HG03060 (cell line): ENCODE measurements around the gene TMEM235.
"Not testable (repeated sequence)": the region's sequence is repeated elsewhere in the genome, so short reads cannot be mapped to it uniquely, and the experiment has no call there.

ENCODE experiments used
- ATAC-seq: cut with Tn5 transposase; IDR thresholded peaks from one replicate; pipeline ENCODE4 v1.9.1; 2021; ENCODE audit warnings: low read depth, moderate number of reproducible peaks; ENCODE audit not compliant: unreplicated experiment

TMEM235 gene

GRCh38 chr17:78214706-78215061 lies 16.7 kb upstream of the TMEM235 start:
- no peak for ATAC-seq

GRCh38 chr17:78219396-78220150 lies 11.9 kb upstream of the TMEM235 start:
- no peak for ATAC-seq

- ATAC-seq, result no peak
Observed at GRCh38 chr17:78223061-78223460, 8.4 kb upstream of the TMEM235 start.

- no peak for ATAC-seq
Observed at GRCh38 chr17:78223765-78224164, 7.7 kb upstream of the TMEM235 start.

DNA sequence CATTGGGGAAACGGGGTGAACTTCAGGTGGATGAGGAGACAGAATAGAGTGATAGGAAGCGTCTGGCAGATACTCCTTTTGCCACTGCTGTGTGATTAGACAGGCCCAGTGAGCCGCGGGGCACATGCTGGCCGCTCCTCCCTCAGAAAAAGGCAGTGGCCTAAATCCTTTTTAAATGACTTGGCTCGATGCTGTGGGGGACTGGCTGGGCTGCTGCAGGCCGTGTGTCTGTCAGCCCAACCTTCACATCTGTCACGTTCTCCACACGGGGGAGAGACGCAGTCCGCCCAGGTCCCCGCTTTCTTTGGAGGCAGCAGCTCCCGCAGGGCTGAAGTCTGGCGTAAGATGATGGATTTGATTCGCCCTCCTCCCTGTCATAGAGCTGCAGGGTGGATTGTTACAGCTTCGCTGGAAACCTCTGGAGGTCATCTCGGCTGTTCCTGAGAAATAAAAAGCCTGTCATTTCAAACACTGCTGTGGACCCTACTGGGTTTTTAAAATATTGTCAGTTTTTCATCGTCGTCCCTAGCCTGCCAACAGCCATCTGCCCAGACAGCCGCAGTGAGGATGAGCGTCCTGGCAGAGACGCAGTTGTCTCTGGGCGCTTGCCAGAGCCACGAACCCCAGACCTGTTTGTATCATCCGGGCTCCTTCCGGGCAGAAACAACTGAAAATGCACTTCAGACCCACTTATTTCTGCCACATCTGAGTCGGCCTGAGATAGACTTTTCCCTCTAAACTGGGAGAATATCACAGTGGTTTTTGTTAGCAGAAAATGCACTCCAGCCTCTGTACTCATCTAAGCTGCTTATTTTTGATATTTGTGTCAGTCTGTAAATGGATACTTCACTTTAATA lies 7.0 kb upstream of the TMEM235 start:
- no peak for ATAC-seq

DNA sequence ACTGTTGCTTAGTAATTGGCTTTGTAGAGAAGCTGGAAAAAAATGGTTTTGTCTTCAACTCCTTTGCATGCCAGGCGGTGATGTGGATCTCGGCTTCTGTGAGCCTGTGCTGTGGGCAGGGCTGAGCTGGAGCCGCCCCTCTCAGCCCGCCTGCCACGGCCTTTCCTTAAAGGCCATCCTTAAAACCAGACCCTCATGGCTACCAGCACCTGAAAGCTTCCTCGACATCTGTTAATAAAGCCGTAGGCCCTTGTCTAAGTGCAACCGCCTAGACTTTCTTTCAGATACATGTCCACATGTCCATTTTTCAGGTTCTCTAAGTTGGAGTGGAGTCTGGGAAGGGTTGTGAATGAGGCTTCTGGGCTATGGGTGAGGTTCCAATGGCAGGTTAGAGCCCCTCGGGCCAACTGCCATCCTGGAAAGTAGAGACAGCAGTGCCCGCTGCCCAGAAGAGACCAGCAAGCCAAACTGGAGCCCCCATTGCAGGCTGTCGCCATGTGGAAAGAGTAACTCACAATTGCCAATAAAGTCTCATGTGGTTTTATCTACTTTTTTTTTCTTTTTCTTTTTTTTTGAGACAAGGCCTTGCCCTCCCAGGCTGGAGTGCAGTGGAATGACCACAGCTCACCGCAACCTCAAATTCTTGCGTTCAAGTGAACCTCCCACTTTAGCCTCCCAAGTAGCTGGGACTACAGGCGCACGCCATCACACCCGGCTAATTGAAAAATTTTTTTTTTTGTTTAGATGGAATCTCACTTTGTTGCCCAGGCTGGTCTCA lies 6.2 kb upstream of the TMEM235 start:
- no peak for ATAC-seq

GRCh38 chr17:78226055-78226758 lies 5.2 kb upstream of the TMEM235 start:
- no peak for ATAC-seq

- no peak for ATAC-seq
Observed at GRCh38 chr17:78226759-78227454, 4.5 kb upstream of the TMEM235 start.

GRCh38 chr17:78227455-78227916 lies 3.9 kb upstream of the TMEM235 start:
- no peak for ATAC-seq

DNA sequence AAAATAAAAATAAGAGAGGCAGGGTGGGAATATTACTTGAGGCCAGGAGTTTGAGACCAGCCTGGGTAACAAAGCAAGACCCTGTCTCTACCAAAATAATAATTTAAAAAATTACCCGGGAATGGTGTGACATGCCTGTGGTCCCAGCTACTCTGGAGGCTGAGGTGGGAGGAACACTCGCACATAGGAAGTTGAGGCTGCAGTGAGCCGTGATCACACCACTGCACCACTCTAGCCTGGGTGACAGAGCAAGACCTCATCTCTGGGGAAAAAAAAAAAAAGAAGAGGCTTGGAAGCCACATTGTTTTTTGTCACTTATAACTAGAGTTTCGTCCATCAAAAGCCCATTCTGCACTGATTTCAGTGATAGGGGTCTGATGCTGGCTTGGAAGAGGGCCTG lies 3.3 kb upstream of the TMEM235 start:
- no peak for ATAC-seq

- ATAC-seq, result no peak
Observed at GRCh38 chr17:78230252-78230962, 1.0 kb upstream of the TMEM235 start.

DNA sequence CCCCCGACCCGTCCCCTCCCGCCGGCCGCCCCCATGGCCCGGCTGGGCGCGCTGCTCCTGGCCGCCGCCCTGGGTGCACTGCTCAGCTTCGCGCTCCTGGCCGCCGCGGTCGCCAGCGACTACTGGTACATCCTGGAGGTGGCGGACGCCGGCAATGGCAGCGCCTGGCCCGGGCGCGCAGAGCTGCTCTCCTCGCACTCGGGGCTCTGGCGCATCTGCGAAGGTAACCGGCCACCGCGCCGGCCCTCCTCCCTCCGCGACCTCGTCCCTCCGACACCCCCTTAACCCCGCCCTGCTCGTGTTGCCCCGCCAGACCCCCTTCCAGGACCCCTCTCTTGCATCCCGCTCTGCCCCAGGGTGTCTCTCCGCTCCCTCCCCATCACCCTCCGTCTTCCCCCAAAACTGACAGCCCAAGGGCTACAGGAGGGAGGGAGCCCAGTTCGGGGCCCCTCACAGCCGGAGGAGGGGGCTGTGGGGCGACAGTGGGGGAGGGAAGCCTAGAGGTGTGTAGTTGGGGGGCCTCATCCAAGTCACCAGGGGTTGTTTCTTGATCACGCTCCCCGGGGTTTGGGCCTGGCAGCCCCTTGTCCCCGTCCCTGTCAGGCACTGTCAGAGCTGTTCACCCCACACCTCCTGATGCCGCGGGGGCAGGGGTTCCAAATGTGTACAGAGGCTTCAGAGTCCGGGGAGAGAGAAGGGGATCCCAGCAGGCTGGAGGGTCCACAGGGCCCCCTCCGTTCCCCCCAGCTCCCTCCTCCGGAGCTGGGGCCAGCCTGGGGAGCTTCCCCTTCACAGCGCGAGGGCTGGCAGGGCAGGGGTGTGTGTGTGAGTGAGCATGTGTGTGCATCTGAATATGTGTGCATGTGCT lies 794 bp downstream of the TMEM235 start:
- ATAC-seq, result no peak

GRCh38 chr17:78232859-78233173 lies 1.4 kb downstream of the TMEM235 start:
- no peak for ATAC-seq

DNA sequence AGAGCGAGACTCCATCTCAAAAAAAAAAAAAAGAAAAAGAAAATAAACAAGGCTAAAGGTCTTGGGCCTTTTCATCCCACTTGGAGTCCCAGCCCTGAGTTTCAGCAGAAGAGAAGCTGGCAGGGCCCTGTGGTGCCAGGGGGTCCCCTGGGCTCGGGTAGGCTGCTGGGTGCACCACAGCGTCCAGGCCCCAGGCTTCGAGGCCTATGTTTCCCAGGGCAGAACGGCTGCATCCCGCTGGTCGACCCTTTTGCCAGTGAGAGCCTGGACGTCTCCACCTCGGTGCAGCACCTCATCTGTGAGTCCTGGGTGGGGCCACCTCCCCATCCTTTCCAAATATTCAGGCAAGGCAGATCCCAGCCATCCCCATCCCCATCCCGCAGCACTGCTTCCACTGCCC lies 2.2 kb downstream of the TMEM235 start:
- no peak for ATAC-seq

DNA sequence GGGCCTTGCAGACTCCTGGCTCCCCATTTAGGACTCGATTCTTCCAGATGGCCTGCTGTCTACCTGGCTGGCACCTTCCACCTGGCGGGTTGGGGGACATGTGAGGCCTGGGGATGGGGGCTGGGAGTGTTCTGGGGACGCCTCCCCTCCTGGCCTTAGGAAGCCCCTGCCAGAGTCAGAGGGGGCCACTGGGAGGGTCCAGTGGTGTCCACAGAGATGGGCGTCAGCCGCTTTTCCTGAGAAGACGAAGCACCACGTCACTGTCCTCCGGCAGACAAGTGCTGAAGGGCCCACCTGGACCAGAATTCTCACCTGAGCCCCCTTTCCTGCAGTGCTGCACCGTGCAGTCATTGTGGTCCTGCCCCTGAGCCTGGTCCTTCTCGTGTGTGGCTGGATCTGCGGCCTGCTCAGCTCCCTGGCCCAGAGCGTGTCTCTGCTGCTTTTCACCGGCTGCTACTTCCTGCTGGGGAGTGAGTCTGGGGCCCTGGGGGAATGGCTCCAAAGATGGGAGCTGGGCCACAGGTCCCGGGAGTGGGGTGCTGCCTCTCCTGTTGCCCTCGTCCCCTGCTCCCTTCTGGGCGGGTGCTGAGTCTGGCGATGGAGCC lies 2.9 kb downstream of the TMEM235 start:
- no peak for ATAC-seq

DNA sequence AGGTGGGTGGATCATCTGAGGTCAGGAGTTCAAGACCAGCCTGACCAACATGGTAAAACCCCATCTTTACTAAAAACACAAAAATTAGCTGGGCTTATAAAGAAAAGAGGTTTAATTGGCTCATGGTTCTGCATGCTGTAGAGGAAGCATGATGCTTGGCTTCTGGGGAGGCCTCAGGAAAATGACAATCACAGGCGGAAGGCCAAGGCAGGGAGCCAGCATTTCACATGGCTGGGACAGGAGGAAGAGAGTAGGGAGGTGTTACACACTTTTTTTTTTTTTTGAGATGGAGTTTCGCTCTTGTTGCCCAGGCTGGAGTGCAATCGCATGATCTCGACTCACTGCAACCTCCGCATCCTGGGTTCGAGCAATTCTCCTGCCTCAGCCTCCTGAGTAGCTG lies 3.6 kb downstream of the TMEM235 start:
- not testable (repeated sequence) for ATAC-seq

DNA sequence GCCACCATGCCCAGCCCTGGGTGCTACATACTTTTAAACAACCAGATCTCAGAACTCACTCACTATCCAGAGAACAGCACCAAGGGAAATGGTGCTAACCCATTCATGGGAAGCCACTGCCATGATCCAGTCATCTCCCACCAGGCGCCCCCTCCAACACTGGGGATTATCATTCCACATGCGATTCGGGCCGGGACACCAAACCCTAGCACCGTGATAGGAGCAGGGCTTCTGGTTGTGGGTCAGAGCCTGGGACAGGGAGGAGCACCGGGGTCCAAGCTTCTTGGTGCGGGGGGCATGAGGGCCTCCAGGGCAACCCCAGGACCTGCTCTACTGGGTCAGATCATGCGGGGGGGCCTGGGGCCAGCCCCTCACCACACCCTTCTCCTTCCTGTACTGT lies 4.5 kb downstream of the TMEM235 start:
- no peak for ATAC-seq
